IMR-90 (cell line): Measurements from ENCODE around the gene TREH. TPM values are rescaled to one million over a fixed set of nuclear protein-coding genes. Genes with fewer than 3 reads are reported as not detected.
A peak's percentile ranks its signal among the peaks of the same experiment; 100 is the strongest.

Experiments
- ATAC-seq: fragments of 200-7000 bp; cut with Tn5 transposase; 2 replicates; pipeline ENCODE4 v1.9.1; 2020; ENCODE audit warnings: low read depth, mild to moderate bottlenecking, moderate library complexity
- BruUV-seq: library from RNA; stranded (reverse); fragments of 400-500 nt; replicated peaks from 2 replicates; lab custom pipeline; 2021; lab: Mats Ljungman, UMichigan
- CTCF ChIA-PET: fragments of 300-600 bp; formaldehyde crosslinking; extraction: SDS; loops from one replicate; lab custom pipeline; 2021; ENCODE audit warnings: antibody characterized with exemption; lab: Yijun Ruan, JAX
- POLR2A ChIA-PET: fragments of 300-600 bp; sonication (Branson Sonifier 250); formaldehyde crosslinking; loops from one replicate; lab custom pipeline; 2022; ENCODE audit warnings: antibody characterized with exemption; ENCODE audit not compliant: unreplicated experiment; lab: Charles Lee
- DNase-seq: peaks from one replicate; pipeline ENCODE4 v3.0.0; 2013
- H2AFZ ChIP-seq: replicated peaks from 2 replicates; pipeline ENCODE3; 2013; ENCODE audit warnings: low read length, mild to moderate bottlenecking; ENCODE audit not compliant: poor library complexity
- H2AK5ac ChIP-seq: 2 replicates; pipeline ENCODE4 v1.6.1; 2013; ENCODE audit warnings: low read depth, low read length, inconsistent platforms
- H2AK9ac ChIP-seq: replicated peaks from 2 replicates; pipeline ENCODE3; 2013; ENCODE audit warnings: mild to moderate bottlenecking, low read depth, low read length, moderate library complexity; ENCODE audit not compliant: poor library complexity
- H2BK120ac ChIP-seq: 2 replicates; pipeline ENCODE4 v1.6.1; 2013; ENCODE audit warnings: low read depth, low read length, inconsistent platforms
- H2BK15ac ChIP-seq: 3 replicates; pipeline ENCODE4 v1.6.1; 2013; ENCODE audit warnings: low read depth, low read length, inconsistent platforms
- H2BK20ac ChIP-seq: 2 replicates; pipeline ENCODE4 v1.6.1; 2013; ENCODE audit warnings: low read depth, mild to moderate bottlenecking, inconsistent platforms, low read length, moderate library complexity
- H2BK5ac ChIP-seq: 2 replicates; pipeline ENCODE4 v1.6.1; 2013; ENCODE audit warnings: mild to moderate bottlenecking, low read depth, low read length, inconsistent platforms; ENCODE audit not compliant: poor library complexity, severe bottlenecking
- H3K14ac ChIP-seq: replicated peaks from 2 replicates; pipeline ENCODE4 v1.6.1; 2013; ENCODE audit warnings: low read depth, low read length, inconsistent platforms
- H3K18ac ChIP-seq: 2 replicates; pipeline ENCODE4 v1.6.1; 2013; ENCODE audit warnings: low read depth, low read length, control low read depth
- H3K23ac ChIP-seq: 2 replicates; pipeline ENCODE4 v1.6.1; 2013; ENCODE audit warnings: low read depth, low read length, inconsistent platforms
- H3K27ac ChIP-seq: 2 replicates; pipeline ENCODE4 v1.5.1; 2013; ENCODE audit warnings: mild to moderate bottlenecking, control low read depth, low read length; ENCODE audit not compliant: insufficient read depth
- H3K27me3 ChIP-seq: 2 replicates; pipeline ENCODE4 v1.6.1; 2013; ENCODE audit warnings: low read length; ENCODE audit not compliant: control insufficient read depth, insufficient read depth
- H3K36me3 ChIP-seq: 2 replicates; pipeline ENCODE4 v1.6.1; 2013; ENCODE audit warnings: low read length, mixed read lengths; ENCODE audit not compliant: control insufficient read depth, insufficient read depth
- H3K4ac ChIP-seq: 2 replicates; pipeline ENCODE4 v1.6.1; 2013; ENCODE audit warnings: low read depth, low read length, inconsistent platforms
- H3K4me1 ChIP-seq: 2 replicates; pipeline ENCODE4 v1.6.1; 2013; ENCODE audit warnings: low read length, mixed read lengths; ENCODE audit not compliant: control insufficient read depth, insufficient read depth
- H3K4me2 ChIP-seq: 2 replicates; pipeline ENCODE4 v1.6.1; 2013; ENCODE audit warnings: low read depth, mild to moderate bottlenecking, control low read depth, low read length, moderate library complexity
- H3K4me3 ChIP-seq: 2 replicates; pipeline ENCODE4 v1.5.1; 2013; ENCODE audit warnings: low read depth, mild to moderate bottlenecking, control low read depth, low read length, moderate library complexity; ENCODE audit not compliant: insufficient read depth
- H3K56ac ChIP-seq: 2 replicates; pipeline ENCODE4 v1.6.1; 2013; ENCODE audit warnings: low read length, inconsistent platforms; ENCODE audit not compliant: insufficient read depth; ENCODE audit errors: extremely low read depth
- H3K79me1 ChIP-seq, 2 experiments: 2 replicates each; pipeline ENCODE4 v1.6.1; 2013; ENCODE audit warnings: low read length in 2 of 2, inconsistent platforms in 1 of 2, low read depth in 1 of 2
- H3K9ac ChIP-seq: 2 replicates; pipeline ENCODE4 v1.6.1; 2013; ENCODE audit warnings: low read depth, low read length, control low read depth
- H3K9me1 ChIP-seq: 2 replicates; pipeline ENCODE4 v1.6.1; 2013; ENCODE audit warnings: low read length, inconsistent platforms; ENCODE audit not compliant: insufficient read depth
- H3K9me3 ChIP-seq: 2 replicates; pipeline ENCODE4 v1.6.1; 2013; ENCODE audit warnings: low read length; ENCODE audit not compliant: control insufficient read depth, insufficient read depth
- H4K20me1 ChIP-seq: 2 replicates; pipeline ENCODE4 v1.6.1; 2013; ENCODE audit warnings: low read length, inconsistent platforms; ENCODE audit not compliant: insufficient read depth
- H4K5ac ChIP-seq: 2 replicates; pipeline ENCODE4 v1.6.1; 2013; ENCODE audit warnings: mild to moderate bottlenecking, low read depth, low read length, control low read depth
- H4K8ac ChIP-seq, 2 experiments: 2 replicates each; pipeline ENCODE4 v1.6.1; 2013; ENCODE audit warnings: low read depth in 2 of 2, low read length in 2 of 2, control low read depth in 1 of 2, inconsistent platforms in 1 of 2
- H4K91ac ChIP-seq: 2 replicates; pipeline ENCODE4 v1.6.1; 2013; ENCODE audit warnings: low read depth, low read length, inconsistent platforms; ENCODE audit not compliant: insufficient read depth
- BHLHE40 ChIP-seq: fragments of 150-350 bp; IDR thresholded peaks from 2 replicates; pipeline ENCODE4 v1.6.1; 2016; ENCODE audit warnings: mild to moderate bottlenecking, low read depth, low read length
- CEBPB ChIP-seq: IDR thresholded peaks from 2 replicates; pipeline ENCODE4 v1.6.1; 2012; ENCODE audit warnings: low read depth, low read length, improper control_type of control experiment
- CHD1 ChIP-seq: IDR thresholded peaks from 2 replicates; pipeline ENCODE4 v1.6.1; 2012; ENCODE audit warnings: low read depth, low read length, improper control_type of control experiment
- CTCF ChIP-seq: conservative IDR thresholded peaks from 2 replicates; pipeline ENCODE4 v1.5.1; 2012; ENCODE audit warnings: mild to moderate bottlenecking, low read depth, low read length, improper control_type of control experiment
- ELK1 ChIP-seq: fragments of 150-350 bp; IDR thresholded peaks from 2 replicates; pipeline ENCODE4 v1.6.1; 2016; ENCODE audit warnings: low read depth, mild to moderate bottlenecking, low read length, moderate library complexity, borderline replicate concordance
- FOS ChIP-seq: fragments of 150-350 bp; IDR thresholded peaks from 2 replicates; pipeline ENCODE4 v1.6.1; 2016; ENCODE audit warnings: low read depth, low read length
- MAFK ChIP-seq: IDR thresholded peaks from 2 replicates; pipeline ENCODE4 v1.6.1; 2012; ENCODE audit warnings: low read depth, low read length, improper control_type of control experiment
- MAZ ChIP-seq: IDR thresholded peaks from 2 replicates; pipeline ENCODE4 v1.6.1; 2012; ENCODE audit warnings: low read depth, mild to moderate bottlenecking, low read length, improper control_type of control experiment, moderate library complexity, borderline replicate concordance
- MXI1 ChIP-seq: IDR thresholded peaks from 2 replicates; pipeline ENCODE4 v1.6.1; 2012; ENCODE audit warnings: low read depth, mild to moderate bottlenecking, low read length, moderate library complexity, borderline replicate concordance
- NFE2L2 ChIP-seq: fragments of 150-350 bp; IDR thresholded peaks from 2 replicates; pipeline ENCODE4 v1.6.1; 2016; ENCODE audit warnings: low read depth, mild to moderate bottlenecking, low read length
- POLR2A ChIP-seq: IDR thresholded peaks from 2 replicates; pipeline ENCODE4 v1.6.1; 2012; ENCODE audit warnings: mild to moderate bottlenecking, low read depth, low read length
- RAD21 ChIP-seq: IDR thresholded peaks from 2 replicates; pipeline ENCODE4 v1.6.1; 2012; ENCODE audit warnings: low read length, improper control_type of control experiment
- RCOR1 ChIP-seq: IDR thresholded peaks from 2 replicates; pipeline ENCODE4 v1.6.1; 2012; ENCODE audit warnings: mild to moderate bottlenecking, low read length, improper control_type of control experiment; ENCODE audit not compliant: insufficient replicate concordance
- RFX5 ChIP-seq: IDR thresholded peaks from 2 replicates; pipeline ENCODE4 v1.8.0; 2012; ENCODE audit warnings: low read depth, mild to moderate bottlenecking, low read length, moderate library complexity
- SMC3 ChIP-seq: fragments of 150-350 bp; IDR thresholded peaks from 2 replicates; pipeline ENCODE4 v1.6.1; 2016; ENCODE audit warnings: low read depth, mild to moderate bottlenecking, antibody characterized with exemption, low read length, moderate library complexity
- WGBS, 2 experiments: methylation state at CpG; one replicate each; pipeline versions ENCODE4 v1.1.5 to v1.1.7; 2013; ENCODE audit warnings: missing lambda C conversion rate in 2 of 2; ENCODE audit not compliant: insufficient read length in 1 of 2; ENCODE audit errors: extremely low coverage in 2 of 2; 5-methylcytosine and 5-hydroxymethylcytosine counted together
- dilution Hi-C: fragments of 300-500 bp; cut with HindIII; formaldehyde crosslinking; loops from one replicate; pipeline ENCODE4 v1.14.3; 2018; ENCODE audit warnings: low sequenced_read_pairs; ENCODE audit not compliant: unreplicated experiment
- in situ Hi-C: fragments of 300-500 bp; cut with MboI; formaldehyde crosslinking; loops from 3 replicates; pipeline ENCODE4 v1.14.3; 2019; ENCODE audit warnings: low sequenced_read_pairs, inconsistent platforms, mixed read lengths
- intact Hi-C: fragments of 100-400 bp; cut with micrococcal nuclease; formaldehyde crosslinking; loops from 2 replicates; pipeline ENCODE4 v1.10.0; 2022
- polyA plus RNA-seq, 3 experiments: library from polyadenylated mRNA; depleted of rRNA; stranded (reverse); fragments of >200 nt; gene quantifications; 2 replicates each; pipeline ENCODE4 v1.2.3, GENCODE V29; 2012; ENCODE audit warnings: low replicate concordance in 1 of 3
- total RNA-seq: library from RNA; depleted of rRNA; stranded (reverse); fragments of >200 nt; gene quantifications from 2 replicates; pipeline ENCODE4 v1.2.3, GENCODE V29; 2012
- TF ChIP-seq, protein P1 (sequence below): fragments of 150-350 bp; IDR thresholded peaks from 2 replicates; pipeline ENCODE4 v1.6.1; 2017; ENCODE audit warnings: mild to moderate bottlenecking, antibody characterized with exemption, low read length, low read depth

The TREH gene
- total and polyA plus RNA-seq, 2 of the 4 experiments (the other 2 are of a cell fraction), result not detected

DNA sequence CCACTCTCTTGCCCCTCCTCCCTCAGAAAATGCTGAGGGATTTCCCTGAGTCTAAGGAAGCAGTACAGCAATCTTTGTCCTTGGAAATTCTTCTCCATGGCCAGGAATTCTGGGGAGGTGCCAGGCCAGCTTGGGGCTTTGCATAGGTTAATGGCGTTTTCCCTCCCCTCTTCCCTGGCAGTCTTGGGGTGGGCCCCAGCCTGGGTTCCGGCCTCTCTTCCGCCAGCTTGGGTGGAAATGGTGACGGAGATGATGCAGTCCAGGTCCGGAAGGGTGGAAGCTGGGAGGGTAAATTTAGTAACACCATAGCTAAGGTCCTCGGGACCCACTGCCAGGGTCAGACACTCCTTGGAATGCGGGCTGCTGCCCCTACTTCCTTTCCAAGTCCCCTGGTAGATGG lies 67.1 kb downstream of the TREH start:
- H3K27me3 ChIP-seq, result no peaks in the 10 kb centered on the region
- no peak for TF ChIP-seq CTCF
- TF ChIP-seq POLR2A, result no peak
- no peak for TF ChIP-seq MAFK
- no peak for TF ChIP-seq FOS
- TF ChIP-seq NFE2L2, result no peak
- TF ChIP-seq ELK1, result no peak
- TF ChIP-seq SMC3, result no peak
- no peak for TF ChIP-seq RAD21
- TF ChIP-seq MXI1, result no peak
- TF ChIP-seq RCOR1, result no peak
- no peak for TF ChIP-seq BHLHE40
- TF ChIP-seq CEBPB, result no peak
- TF ChIP-seq CHD1, result no peak
- TF ChIP-seq, protein P1, sequence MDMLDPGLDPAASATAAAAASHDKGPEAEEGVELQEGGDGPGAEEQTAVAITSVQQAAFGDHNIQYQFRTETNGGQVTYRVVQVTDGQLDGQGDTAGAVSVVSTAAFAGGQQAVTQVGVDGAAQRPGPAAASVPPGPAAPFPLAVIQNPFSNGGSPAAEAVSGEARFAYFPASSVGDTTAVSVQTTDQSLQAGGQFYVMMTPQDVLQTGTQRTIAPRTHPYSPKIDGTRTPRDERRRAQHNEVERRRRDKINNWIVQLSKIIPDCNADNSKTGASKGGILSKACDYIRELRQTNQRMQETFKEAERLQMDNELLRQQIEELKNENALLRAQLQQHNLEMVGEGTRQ, result no peak
- no peak for TF ChIP-seq RFX5
- TF ChIP-seq MAZ, result no peak
- peak overlapping the region; percentile 94 for H3K4ac ChIP-seq
- DNase-seq, result peak; percentile 23
- intact Hi-C loops (no loop called here), dilution Hi-C loops (no loop called here), in situ Hi-C loops (no loop called here)
- peaks cover 26 to 60% of the 10 kb centered on the region in 2 experiments; a peak in 3 of 4 replicates for H3K79me1 ChIP-seq
- ChIA-PET POLR2A (no interaction called here), CTCF (interaction anchor here (0.7 to 1.2 kb wide), 3 partner anchors 9 to 36 kb away, joined by 4 to 9 read pairs (median 5); no protein-coding TSS in a partner anchor)
- no TSS peak for BruUV-seq
- peak overlapping the region; percentile 92 for H2AK5ac ChIP-seq
- WGBS, 2 experiments, result no CpG with 5 or more reads among the region's 7 CpGs
- H4K5ac ChIP-seq, result peak overlapping the region; percentile 79
- H3K9me1 ChIP-seq, result peaks cover 35% of the 10 kb centered on the region
- ATAC-seq, result no peak
- peaks cover 29% of the 10 kb centered on the region for H3K4me1 ChIP-seq
- peak overlapping the region; percentile 82 for H2BK5ac ChIP-seq
- H4K91ac ChIP-seq, result peak overlapping the region; percentile 90
- H3K23ac ChIP-seq, result peak overlapping the region; percentile 87
- H3K14ac ChIP-seq, result peak overlapping the region; percentile 95
- peak overlapping the region; percentile 12; the same call in 1 of the 3 replicates for H2BK15ac ChIP-seq
- H2BK20ac ChIP-seq, result peak overlapping the region; percentile 71
- peak overlapping the region; percentile 60 for H3K27ac ChIP-seq
- peak overlapping the region; percentile 83 for H2BK120ac ChIP-seq
- peak overlapping the region; percentile 57 for H3K9ac ChIP-seq
- H3K4me2 ChIP-seq, result peak overlapping the region; percentile 53
- H3K36me3 ChIP-seq, result peaks cover 35% of the 10 kb centered on the region
- H3K4me3 ChIP-seq, result no peak overlapping the region
- peaks cover 10% of the 10 kb centered on the region for H4K20me1 ChIP-seq
- peak overlapping the region; percentile 97 for H2AK9ac ChIP-seq
- H2AFZ ChIP-seq, result peak overlapping the region; percentile 54
- H3K9me3 ChIP-seq, result no peaks in the 10 kb centered on the region
- peak overlapping the region; percentile 13 to 86; a peak in 3 of 4 replicates for H4K8ac ChIP-seq
- H3K18ac ChIP-seq, result peak overlapping the region; percentile 62
- no peak overlapping the region for H3K56ac ChIP-seq
